ENCODE measurements around the gene ADAMTSL1. TPM values are rescaled to one million over a fixed set of nuclear protein-coding genes. Genes with fewer than 3 reads are reported as not detected.

Gene ADAMTSL1
- total RNA-seq, 1 experiment from 2014 or later: 1.2 TPM

DNA sequence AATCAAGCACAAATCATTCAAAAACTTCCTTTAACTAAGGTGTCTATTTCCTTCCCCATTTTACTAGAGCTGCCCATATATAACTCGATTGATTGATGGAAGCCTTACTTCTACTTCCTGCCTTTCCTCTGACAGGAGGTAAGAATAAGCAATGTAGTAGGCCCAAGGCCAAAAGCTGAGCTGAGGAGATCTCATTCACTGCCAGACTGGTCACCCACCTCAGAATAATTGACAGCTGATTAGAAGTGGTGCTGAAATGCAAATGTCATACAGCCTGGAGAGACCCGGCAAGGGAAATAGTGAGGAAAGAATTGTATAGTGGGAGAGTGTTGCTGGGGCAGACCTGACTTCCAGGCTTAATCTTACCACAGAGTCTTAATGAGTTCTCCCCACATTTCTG is 319.2 kb downstream of the ADAMTSL1 start:
- Mint-ChIP-seq H3K4me3 (no peak overlapping the region), H3K9me3 (no peaks in the 10 kb centered on the region), H3K27me3 (ENCODE audit: low read depth) (no peaks in the 10 kb centered on the region), H3K27ac (no peak overlapping the region), H3K4me1 (peaks cover 3 to 4% of the 10 kb centered on the region in 2 experiments; a peak in 3 of 4 replicates), H3K36me3 (ENCODE audit: insufficient read depth in 1 of 3, low read depth in 3 of 3) (no peaks in the 10 kb centered on the region)
- H2AK5ac ChIP-seq (ENCODE audit: insufficient read length, low read length): no peak overlapping the region
- H3K14ac ChIP-seq (ENCODE audit: insufficient read depth, low read length): no peak overlapping the region
- no peak overlapping the region for H3K9ac ChIP-seq (ENCODE audit: extremely low read depth, insufficient read length, low read length)
- H3K9me3 ChIP-seq (ENCODE audit: control insufficient read depth, low read depth, low read length): no peaks in the 10 kb centered on the region
- H3K79me1 ChIP-seq (ENCODE audit: insufficient read depth, low read depth, low read length, poor library complexity, severe bottlenecking): no peaks in the 10 kb centered on the region
- no peaks in the 10 kb centered on the region for H3K23me2 ChIP-seq (ENCODE audit: insufficient read length, low read depth, low read length, poor library complexity, severe bottlenecking)
- no peak overlapping the region for H3K18ac ChIP-seq (ENCODE audit: insufficient read length, low read depth, low read length)
- no peak overlapping the region for H2BK15ac ChIP-seq (ENCODE audit: low read depth, low read length)
- no peak overlapping the region for H2BK5ac ChIP-seq (ENCODE audit: insufficient read length, low read length)
- TF ChIP-seq, protein P1, sequence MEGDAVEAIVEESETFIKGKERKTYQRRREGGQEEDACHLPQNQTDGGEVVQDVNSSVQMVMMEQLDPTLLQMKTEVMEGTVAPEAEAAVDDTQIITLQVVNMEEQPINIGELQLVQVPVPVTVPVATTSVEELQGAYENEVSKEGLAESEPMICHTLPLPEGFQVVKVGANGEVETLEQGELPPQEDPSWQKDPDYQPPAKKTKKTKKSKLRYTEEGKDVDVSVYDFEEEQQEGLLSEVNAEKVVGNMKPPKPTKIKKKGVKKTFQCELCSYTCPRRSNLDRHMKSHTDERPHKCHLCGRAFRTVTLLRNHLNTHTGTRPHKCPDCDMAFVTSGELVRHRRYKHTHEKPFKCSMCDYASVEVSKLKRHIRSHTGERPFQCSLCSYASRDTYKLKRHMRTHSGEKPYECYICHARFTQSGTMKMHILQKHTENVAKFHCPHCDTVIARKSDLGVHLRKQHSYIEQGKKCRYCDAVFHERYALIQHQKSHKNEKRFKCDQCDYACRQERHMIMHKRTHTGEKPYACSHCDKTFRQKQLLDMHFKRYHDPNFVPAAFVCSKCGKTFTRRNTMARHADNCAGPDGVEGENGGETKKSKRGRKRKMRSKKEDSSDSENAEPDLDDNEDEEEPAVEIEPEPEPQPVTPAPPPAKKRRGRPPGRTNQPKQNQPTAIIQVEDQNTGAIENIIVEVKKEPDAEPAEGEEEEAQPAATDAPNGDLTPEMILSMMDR (conservative IDR thresholded peaks at IDR 0.05): no peak
- no peak for DNase-seq
- no peaks in the 10 kb centered on the region for H3K4me1 ChIP-seq (ENCODE audit: insufficient read depth, low read length)
- no peaks in the 10 kb centered on the region for H3K27me3 ChIP-seq (ENCODE audit: insufficient read depth, low read length)
- WGBS (ENCODE audit: extremely low coverage, insufficient read length, low lambda C conversion rate): no CpG with 5 or more reads among the region's 2 CpGs
- no peaks in the 10 kb centered on the region for H4K20me1 ChIP-seq (ENCODE audit: control insufficient read depth, insufficient read depth, insufficient read length)
- H2BK20ac ChIP-seq (ENCODE audit: low read depth, low read length, poor library complexity, severe bottlenecking): no peak overlapping the region
- H3K4ac ChIP-seq (ENCODE audit: low read depth, low read length): no peak overlapping the region
- no peaks in the 10 kb centered on the region for H3K79me2 ChIP-seq (ENCODE audit: insufficient read depth, low read length)
- H3T11ph ChIP-seq (ENCODE audit: low read length): no peak overlapping the region
- H4K5ac ChIP-seq (ENCODE audit: insufficient read length, low read depth, low read length): no peak overlapping the region
- H2AFZ ChIP-seq (ENCODE audit: low read length): no peak overlapping the region
- no peak overlapping the region for H3K27ac ChIP-seq (ENCODE audit: insufficient read length, low read depth, low read length)
- no peak overlapping the region for H2BK12ac ChIP-seq (ENCODE audit: insufficient read length, low read depth, low read length)
- H3K56ac ChIP-seq (ENCODE audit: insufficient read length, low read depth, low read length): no peak overlapping the region
- no peak overlapping the region for H3K23ac ChIP-seq (ENCODE audit: insufficient read length, low read depth, low read length)
- no peak overlapping the region for H4K91ac ChIP-seq (ENCODE audit: insufficient read length, low read depth, low read length)
- no peak overlapping the region for H2BK120ac ChIP-seq (ENCODE audit: low read depth, low read length, poor library complexity, severe bottlenecking)
- H4K8ac ChIP-seq (replicated peaks; ENCODE audit: insufficient read length, low read depth, low read length): no peak overlapping the region
- H3K4me2 ChIP-seq (ENCODE audit: insufficient read depth, insufficient read length, low read length): no peak overlapping the region

Data from H9 (cell line).